HEK293 (cell line): Measurements from ENCODE around the gene SERPINB6.

Experiments used
- CTCF ChIA-PET: fragments of 350-600 bp; formaldehyde crosslinking; extraction: SDS; loops from one replicate; lab custom pipeline; 2021; ENCODE audit warnings: antibody characterized with exemption; lab: Yijun Ruan, JAX
- POLR2A ChIA-PET: fragments of 300-600 bp; formaldehyde crosslinking; extraction: SDS; loops from one replicate; lab custom pipeline; 2020; ENCODE audit warnings: antibody characterized with exemption, inconsistent platforms; lab: Yijun Ruan, JAX
- H3K27ac ChIP-seq: fragments of 200-500 bp; sonication (Bioruptor generic); 2 replicates; pipeline ENCODE4 v1.5.1; 2014; ENCODE audit warnings: low read depth, low read length, control low read depth, inconsistent platforms; ENCODE audit errors: extremely low read depth
- H3K36me3 ChIP-seq, 2 experiments: fragments of 200-500 bp in 1 of 2; sonication (Bioruptor generic) in 1 of 2; 1 replicate in 1 of 2; 2 replicates in 1 of 2; pipeline ENCODE4 v1.5.1; 2014 to 2017; ENCODE audit warnings: inconsistent platforms in 2 of 2, low read length in 2 of 2; ENCODE audit not compliant: control insufficient read depth in 2 of 2, insufficient read depth in 1 of 2
- H3K4me1 ChIP-seq: fragments of 200-500 bp; sonication (Bioruptor generic); 2 replicates; pipeline ENCODE4 v1.5.1; 2014; ENCODE audit warnings: mild to moderate bottlenecking, low read length, inconsistent platforms; ENCODE audit not compliant: control insufficient read depth, insufficient read depth
- H3K4me3 ChIP-seq: 2 replicates; pipeline ENCODE4 v1.5.1; 2011; ENCODE audit warnings: low read depth, mild to moderate bottlenecking, control low read depth, low read length, moderate library complexity
- H3K9me3 ChIP-seq: fragments of 200-500 bp; sonication (Bioruptor generic); 2 replicates; pipeline ENCODE4 v1.5.1; 2014; ENCODE audit warnings: low read depth, low read length, inconsistent platforms; ENCODE audit not compliant: control insufficient read depth, insufficient read depth
- ELK4 ChIP-seq: IDR thresholded peaks from 2 replicates; pipeline ENCODE4 v1.6.1; 2011; ENCODE audit warnings: mild to moderate bottlenecking, low read depth, low read length, borderline replicate concordance
- MYNN ChIP-seq: fragments of 450-650 bp; formaldehyde crosslinking; IDR thresholded peaks from 2 replicates; pipeline ENCODE4 v1.5.1; 2016; ENCODE audit warnings: missing biosample characterization, missing genetic modification characterization, borderline replicate concordance
- PATZ1 ChIP-seq: fragments of 450-650 bp; formaldehyde crosslinking; IDR thresholded peaks from 2 replicates; pipeline ENCODE4 v1.5.1; 2016; ENCODE audit warnings: missing biosample characterization, missing genetic modification characterization
- TRIM28 ChIP-seq: IDR thresholded peaks from 2 replicates; pipeline ENCODE4 v1.6.1; 2011; ENCODE audit warnings: low read length, control low read depth, borderline replicate concordance
- ZBTB17 ChIP-seq: fragments of 450-650 bp; formaldehyde crosslinking; IDR thresholded peaks from 2 replicates; pipeline ENCODE4 v1.5.1; 2016; ENCODE audit warnings: missing biosample characterization, missing genetic modification characterization
- ZNF10 ChIP-seq: fragments of 450-650 bp; formaldehyde crosslinking; IDR thresholded peaks from 2 replicates; pipeline ENCODE4 v1.5.1; 2017; ENCODE audit warnings: missing biosample characterization, missing genetic modification characterization
- ZNF146 ChIP-seq: fragments of 450-650 bp; formaldehyde crosslinking; IDR thresholded peaks from 2 replicates; pipeline ENCODE4 v1.5.1; 2016; ENCODE audit warnings: missing biosample characterization, missing genetic modification characterization
- ZNF155 ChIP-seq: fragments of 450-650 bp; formaldehyde crosslinking; IDR thresholded peaks from 2 replicates; pipeline ENCODE4 v1.5.1; 2016; ENCODE audit warnings: missing biosample characterization, missing genetic modification characterization
- ZNF362 ChIP-seq: fragments of 450-650 bp; formaldehyde crosslinking; IDR thresholded peaks from 2 replicates; pipeline ENCODE4 v1.5.1; 2016; ENCODE audit warnings: missing biosample characterization, missing genetic modification characterization
- ZNF394 ChIP-seq: fragments of 450-650 bp; formaldehyde crosslinking; IDR thresholded peaks from 2 replicates; pipeline ENCODE4 v1.5.1; 2016; ENCODE audit warnings: missing biosample characterization, missing genetic modification characterization, mild to moderate bottlenecking, moderate library complexity, borderline replicate concordance
- ZNF518A ChIP-seq: fragments of 450-650 bp; formaldehyde crosslinking; conservative IDR thresholded peaks from 2 replicates; pipeline ENCODE4 v1.5.1; 2016; ENCODE audit warnings: low read depth, missing biosample characterization, missing genetic modification characterization
- ZNF600 ChIP-seq: fragments of 450-650 bp; formaldehyde crosslinking; IDR thresholded peaks from 2 replicates; pipeline ENCODE4 v1.5.1; 2016; ENCODE audit warnings: missing biosample characterization, missing genetic modification characterization
- ZNF776 ChIP-seq: fragments of 450-650 bp; formaldehyde crosslinking; IDR thresholded peaks from 2 replicates; pipeline ENCODE4 v1.5.0; 2017; ENCODE audit warnings: missing biosample characterization, missing genetic modification characterization, borderline replicate concordance
- TF ChIP-seq, protein P1 (sequence below): fragments of 450-650 bp; formaldehyde crosslinking; IDR thresholded peaks from 2 replicates; pipeline ENCODE4 v1.5.1; 2017; ENCODE audit warnings: missing biosample characterization, missing genetic modification characterization

The SERPINB6 gene

DNA sequence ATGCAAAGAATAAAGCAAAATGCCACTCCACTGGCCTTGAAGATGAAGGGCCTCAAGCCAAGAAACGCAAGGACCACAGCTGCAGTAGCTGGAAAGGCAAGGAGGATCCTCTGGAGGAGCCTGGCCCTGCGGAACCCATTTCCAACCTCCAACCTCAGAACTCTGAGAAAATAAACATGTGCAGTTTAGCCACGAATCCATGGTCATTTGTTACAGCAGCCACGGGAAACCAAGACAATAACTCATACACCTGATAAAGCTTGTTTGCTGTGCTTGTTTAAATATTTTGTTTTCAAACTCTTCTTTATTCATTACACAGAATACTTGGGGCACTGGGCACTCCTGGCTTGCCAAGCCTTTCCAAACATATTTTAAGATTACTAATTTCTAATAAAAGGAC is 10.4 kb downstream of the SERPINB6 start (continued):
- TF ChIP-seq PATZ1 (tag by site-specific recombination) = no peak
- no peak for TF ChIP-seq ZNF155 (tag by site-specific recombination)
- TF ChIP-seq ZNF146 (tag by site-specific recombination) = no peak

GRCh38 chr6:2959909-2960719 is 11.3 kb downstream of the SERPINB6 start:
- Histone ChIP-seq H3K9me3 (no peaks in the 10 kb centered on the region), H3K36me3 (peaks cover 0 to 23% of the 10 kb centered on the region in 2 experiments; a peak in 2 of 3 replicates), H3K27ac (no peak overlapping the region), H3K4me3 (no peak overlapping the region), H3K4me1 (peaks cover 4% of the 10 kb centered on the region; the same call in 1 of the 2 replicates)
- ChIA-PET POLR2A (interaction anchor here (0.9 kb wide), 1 partner anchor 22 kb away, joined by 3 read pairs; no protein-coding TSS in a partner anchor), CTCF (interaction anchor here (0.7 to 1.6 kb wide), 3 partner anchors 8 to 168 kb away, joined by 3 to 6 read pairs (median 3); no protein-coding TSS in a partner anchor)
- TF ChIP-seq ZNF600 (0 out of 2 replicates have a peak, but pooled peaks have one; percentile 11), ZNF362 (no peak), ZNF518A (tag by site-specific recombination) (no peak), TRIM28 (no peak), ZNF10 (no peak), MYNN (tag by site-specific recombination) (no peak), ZBTB17 (tag by site-specific recombination) (peak; percentile 49; the same call in 1 of the 2 replicates), ZNF394 (tag by site-specific recombination) (peak; percentile 34; the same call in 1 of the 2 replicates)
- TF ChIP-seq, all 188 proteins: peak for 3

DNA sequence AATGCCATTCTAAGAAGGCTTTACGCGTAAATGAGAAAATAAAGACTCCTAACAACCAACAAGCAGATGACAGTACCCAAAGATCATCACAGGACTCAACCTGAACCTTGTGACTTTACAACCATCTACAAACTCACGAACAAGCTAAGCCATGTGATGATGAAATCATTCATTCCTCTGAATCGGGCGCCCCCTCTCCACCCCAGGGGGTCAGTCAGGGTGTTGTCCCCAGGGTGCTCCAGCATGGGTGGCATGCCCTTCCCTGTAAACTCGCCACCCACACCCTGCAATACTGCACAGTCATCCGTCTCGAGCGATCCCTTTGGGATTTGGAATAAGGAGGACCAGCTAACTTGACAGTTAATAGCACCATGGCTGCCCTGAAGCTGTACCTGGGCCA is 12.6 kb downstream of the SERPINB6 start:
- H3K27ac ChIP-seq = no peak overlapping the region
- ChIA-PET POLR2A (no interaction called here), CTCF (interaction anchor here (0.8 kb wide), 1 partner anchor 30 kb away, joined by 4 read pairs; no protein-coding TSS in a partner anchor)
- no peaks in the 10 kb centered on the region for H3K9me3 ChIP-seq
- H3K4me3 ChIP-seq = no peak overlapping the region
- peaks cover 4% of the 10 kb centered on the region; the same call in 1 of the 2 replicates for H3K4me1 ChIP-seq
- peaks cover 4 to 23% of the 10 kb centered on the region in 2 experiments for H3K36me3 ChIP-seq
- no peak for TF ChIP-seq ELK4
- TF ChIP-seq ZNF394 (tag by site-specific recombination) = no peak
- no peak for TF ChIP-seq ZNF776 (tag by site-specific recombination)
- TF ChIP-seq, protein P1, sequence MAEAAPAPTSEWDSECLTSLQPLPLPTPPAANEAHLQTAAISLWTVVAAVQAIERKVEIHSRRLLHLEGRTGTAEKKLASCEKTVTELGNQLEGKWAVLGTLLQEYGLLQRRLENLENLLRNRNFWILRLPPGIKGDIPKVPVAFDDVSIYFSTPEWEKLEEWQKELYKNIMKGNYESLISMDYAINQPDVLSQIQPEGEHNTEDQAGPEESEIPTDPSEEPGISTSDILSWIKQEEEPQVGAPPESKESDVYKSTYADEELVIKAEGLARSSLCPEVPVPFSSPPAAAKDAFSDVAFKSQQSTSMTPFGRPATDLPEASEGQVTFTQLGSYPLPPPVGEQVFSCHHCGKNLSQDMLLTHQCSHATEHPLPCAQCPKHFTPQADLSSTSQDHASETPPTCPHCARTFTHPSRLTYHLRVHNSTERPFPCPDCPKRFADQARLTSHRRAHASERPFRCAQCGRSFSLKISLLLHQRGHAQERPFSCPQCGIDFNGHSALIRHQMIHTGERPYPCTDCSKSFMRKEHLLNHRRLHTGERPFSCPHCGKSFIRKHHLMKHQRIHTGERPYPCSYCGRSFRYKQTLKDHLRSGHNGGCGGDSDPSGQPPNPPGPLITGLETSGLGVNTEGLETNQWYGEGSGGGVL (tag by site-specific recombination) = no peak
